Kidney epithelial cell (primary cell): ENCODE data around the gene MCMBP. TPM values are rescaled to one million over a fixed set of nuclear protein-coding genes. Genes with fewer than 3 reads are reported as not detected.
"Not testable (repeated sequence)": the region's sequence is repeated elsewhere in the genome, so short reads cannot be mapped to it uniquely, and the experiment has no call there.

ENCODE experiments used
- DNase-seq: peaks from one replicate; pipeline ENCODE4 v3.0.0-alpha.2; 2010; ENCODE audit warnings: low read depth
- H3K27me3 ChIP-seq: 2 replicates; pipeline ENCODE4 v1.6.0; 2011; ENCODE audit warnings: low read length; ENCODE audit not compliant: control insufficient read depth, insufficient read depth
- H3K36me3 ChIP-seq: 2 replicates; pipeline ENCODE4 v1.5.1; 2011; ENCODE audit warnings: low read length; ENCODE audit not compliant: control insufficient read depth, insufficient read depth
- H3K4me3 ChIP-seq: 2 replicates; pipeline ENCODE4 v1.5.1; 2011; ENCODE audit warnings: low read depth, mild to moderate bottlenecking, control low read depth, low read length
- CTCF ChIP-seq: IDR thresholded peaks from 2 replicates; pipeline ENCODE4 v1.5.1; 2011; ENCODE audit warnings: mild to moderate bottlenecking, moderate library complexity, low read length, control low read depth, inconsistent platforms; ENCODE audit not compliant: insufficient read depth, poor library complexity, severe bottlenecking
- total RNA-seq: library from RNA; depleted of rRNA; stranded (reverse); fragments of >200 nt; gene quantifications from 2 replicates; pipeline ENCODE4 v1.2.3, GENCODE V29; 2015

MCMBP gene
- total RNA-seq, 1 donor from 2014 or later, result 45.2 TPM

- no peak for DNase-seq
- Histone ChIP-seq H3K27me3 (no peaks in the 10 kb centered on the region), H3K36me3 (no peaks in the 10 kb centered on the region), H3K4me3 (no peak overlapping the region)
- no peak for TF ChIP-seq CTCF
These were observed 5.9 kb upstream of the MCMBP start for GRCh38 chr10:119878524-119878923.

- Histone ChIP-seq H3K36me3 (no peaks in the 10 kb centered on the region), H3K27me3 (no peaks in the 10 kb centered on the region), H3K4me3 (peak overlapping the region; percentile 82)
- TF ChIP-seq CTCF, result no peak
- DNase-seq, result no peak
These were observed 428 bp upstream of the MCMBP start for GRCh38 chr10:119872860-119873681.

GRCh38 chr10:119871881-119872609, 598 bp downstream of the MCMBP start:
- Histone ChIP-seq H3K36me3 (no peaks in the 10 kb centered on the region), H3K27me3 (no peaks in the 10 kb centered on the region), H3K4me3 (peak overlapping the region; percentile 82)
- TF ChIP-seq CTCF, result no peak
- DNase-seq, result no peak

- H3K4me3 ChIP-seq, result not testable (repeated sequence)
These were observed 3.2 kb downstream of the MCMBP start for GRCh38 chr10:119869398-119869797.

GRCh38 chr10:119867317-119867716, 5.3 kb downstream of the MCMBP start:
- no peak for DNase-seq
- H3K36me3 ChIP-seq, result no peaks in the 10 kb centered on the region
- TF ChIP-seq CTCF, result no peak
- no peaks in the 10 kb centered on the region for H3K27me3 ChIP-seq
- no peak overlapping the region for H3K4me3 ChIP-seq

More at GRCh38 chr10:119869398-119869797, 3.2 kb downstream of the MCMBP start:
- not testable (repeated sequence) for H3K36me3 ChIP-seq, DNase-seq, H3K27me3 ChIP-seq

GRCh38 chr10:119865699-119866240, 6.9 kb downstream of the MCMBP start:
- no peak for DNase-seq
- no peak overlapping the region for H3K4me3 ChIP-seq
- no peaks in the 10 kb centered on the region for H3K36me3 ChIP-seq
- TF ChIP-seq CTCF, result no peak
- H3K27me3 ChIP-seq, result no peaks in the 10 kb centered on the region
